RPMI8226 (cell line): ENCODE measurements around the gene C1orf52.

Source experiments
- DNase-seq: peaks from one replicate; pipeline ENCODE4 v3.0.0-alpha.2; 2015

C1orf52 gene

DNA sequence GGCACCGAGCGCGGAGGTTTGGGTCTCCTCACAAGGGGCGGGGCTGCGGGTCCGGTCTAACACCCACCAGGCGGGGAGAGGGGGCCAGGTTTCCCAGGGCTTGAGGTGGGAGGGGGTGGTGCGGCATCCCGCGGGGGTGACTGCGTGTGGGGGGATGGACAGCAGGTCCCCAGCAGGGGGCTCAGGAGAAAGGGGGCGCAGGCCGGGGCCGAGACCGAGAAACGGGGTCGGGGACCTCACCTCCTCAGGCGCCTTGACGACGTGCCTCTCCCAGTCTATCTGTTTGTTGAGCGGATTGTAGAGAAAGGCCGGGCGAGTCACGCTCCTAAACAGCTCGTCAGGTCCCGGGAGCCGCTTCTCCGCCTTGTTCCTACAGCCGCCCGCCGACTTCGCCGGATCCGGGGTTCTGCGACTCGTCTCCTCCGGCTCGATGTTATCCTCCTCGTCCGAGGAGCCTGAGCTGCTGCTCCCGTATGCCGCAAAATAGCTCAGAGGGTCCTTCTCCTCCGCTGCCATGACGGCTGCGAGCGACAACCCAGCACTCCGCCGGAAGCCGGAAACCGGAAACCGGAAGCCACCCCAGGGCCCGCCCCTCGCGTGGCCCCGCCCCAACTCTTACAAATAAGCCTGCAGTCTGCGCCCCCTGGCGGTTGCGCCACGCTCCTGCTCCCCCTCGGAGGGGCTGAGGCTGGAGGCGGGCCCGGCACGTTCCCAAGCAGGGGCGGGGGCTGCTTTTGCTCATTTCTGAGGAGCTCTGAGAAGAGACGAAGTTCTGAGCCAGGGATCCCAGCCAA is at the start of gene C1orf52:
C1orf52 (minus strand) TSS at position 545 of the 794 bp plus-strand sequence; CDS start at position 516, 29 bp downstream.
- DNase-seq = peak; percentile 91

DNA sequence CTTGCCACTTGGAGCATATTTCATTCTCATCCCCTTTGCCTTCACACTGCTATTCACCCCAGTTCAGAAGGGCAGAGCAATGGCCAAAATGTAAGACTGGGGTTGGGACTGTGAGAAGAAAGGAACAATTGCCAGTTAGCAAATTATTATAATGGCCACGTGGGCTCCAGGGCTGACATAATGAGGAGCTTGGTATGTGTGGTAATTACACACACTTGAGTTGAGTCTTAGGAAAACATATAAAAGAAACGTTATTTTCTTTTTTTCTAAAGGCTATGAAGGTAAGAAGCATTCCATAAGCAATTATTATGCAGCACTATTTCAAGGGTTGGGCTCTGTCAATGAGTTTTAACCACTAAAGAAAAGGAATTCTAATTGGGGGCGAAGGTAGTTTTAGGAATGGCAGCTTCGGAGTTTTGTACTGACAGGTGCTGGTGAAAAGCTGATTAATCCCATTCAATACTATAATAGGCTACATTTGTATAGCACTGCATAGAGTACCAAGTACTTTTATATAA is 49.4 kb upstream of the C1orf52 start:
- DNase-seq = no peak

DNA sequence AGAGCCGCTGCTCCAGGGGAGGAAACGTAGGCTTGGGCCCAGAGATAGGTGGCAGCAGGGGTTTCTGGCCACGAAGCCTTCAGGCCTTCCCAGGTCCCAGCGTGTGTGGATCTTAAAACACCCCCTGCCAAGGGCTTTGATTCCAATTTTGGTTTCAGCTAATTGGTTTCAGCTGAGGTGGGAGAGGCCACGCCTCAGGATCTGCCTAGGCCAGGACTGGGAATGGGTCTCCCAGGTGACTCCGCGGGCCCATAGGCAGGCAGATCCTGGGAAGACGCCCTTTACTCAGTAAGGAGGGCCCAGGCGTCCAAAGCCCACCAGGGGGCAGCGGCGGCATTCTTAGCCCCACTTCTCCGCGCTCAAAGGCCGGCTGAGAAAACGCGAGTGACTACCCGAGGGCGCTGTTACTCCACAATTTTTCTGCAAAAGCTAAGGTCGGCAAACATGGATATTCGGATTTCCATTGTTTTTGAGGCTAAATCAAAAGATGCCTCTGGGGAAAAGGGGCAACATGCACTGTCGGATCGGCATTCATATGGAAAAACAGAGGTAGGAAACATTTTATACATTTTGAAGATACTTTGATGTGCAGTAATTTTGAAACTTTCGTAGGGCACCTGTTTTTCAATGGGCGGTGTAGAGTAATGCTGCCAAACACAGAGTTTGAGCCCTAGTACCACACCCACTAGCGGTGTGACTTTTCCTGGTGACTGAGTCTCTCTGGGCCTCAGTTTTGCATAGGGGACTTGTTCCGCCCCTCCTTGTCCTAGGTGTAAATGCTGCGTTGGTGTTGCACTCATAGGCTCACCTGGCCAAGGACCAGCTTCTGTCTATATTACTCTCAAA is 48.7 kb upstream of the C1orf52 start:
- DNase-seq = peak; percentile 73

DNA sequence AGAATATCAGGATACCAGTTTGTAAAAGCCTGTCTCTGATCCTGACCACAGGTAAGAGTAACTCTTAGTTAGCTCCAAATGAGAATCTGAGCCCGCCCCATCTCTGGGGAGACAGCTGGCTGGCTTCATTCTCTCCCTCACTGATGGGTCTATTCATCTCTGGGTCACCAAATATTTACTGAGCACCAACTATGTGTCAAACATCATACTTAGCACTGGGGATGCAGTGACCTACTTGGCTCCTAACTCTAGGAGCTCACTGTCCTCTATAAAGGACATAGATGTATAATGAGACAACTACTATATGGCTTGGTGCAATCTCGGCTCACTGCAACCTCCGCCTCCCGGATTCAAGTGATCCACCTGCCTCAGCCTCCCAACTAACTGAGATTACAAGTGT is 46.8 kb upstream of the C1orf52 start:
- no peak for DNase-seq

DNA sequence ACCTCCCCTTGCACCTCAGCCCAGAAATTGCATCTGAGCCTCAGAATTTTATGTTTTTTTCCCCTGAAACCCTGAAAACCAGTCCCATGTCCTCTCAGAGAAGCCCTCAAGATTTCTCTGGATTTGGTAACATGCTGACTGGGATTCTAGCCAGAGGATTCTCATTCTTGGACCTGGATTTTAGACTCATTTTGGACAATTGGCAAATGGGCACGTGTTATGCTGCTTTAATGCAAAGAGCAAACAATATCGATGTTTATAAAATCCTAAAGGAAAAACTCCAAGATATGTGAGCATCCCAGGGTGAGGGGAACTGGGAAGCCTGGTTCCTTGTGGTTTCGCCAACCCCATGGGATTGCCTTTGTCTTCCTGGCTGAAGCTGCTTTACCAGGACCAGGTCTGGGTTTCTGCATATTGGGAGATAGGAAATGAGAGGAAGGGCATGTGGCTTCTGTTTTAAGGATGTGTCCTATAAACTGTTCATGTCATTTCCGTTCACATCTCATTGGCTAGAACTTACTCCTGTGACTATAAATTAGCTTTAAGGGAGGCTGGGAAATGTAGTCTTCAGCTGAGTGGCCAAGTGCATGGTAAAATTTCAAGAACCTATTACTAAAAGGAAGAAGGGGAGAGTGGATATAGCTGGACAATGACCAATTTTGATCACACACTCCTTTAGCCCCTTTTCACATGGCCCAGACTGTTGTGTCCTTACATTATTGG is 44.1 kb upstream of the C1orf52 start:
- no peak for DNase-seq

DNA sequence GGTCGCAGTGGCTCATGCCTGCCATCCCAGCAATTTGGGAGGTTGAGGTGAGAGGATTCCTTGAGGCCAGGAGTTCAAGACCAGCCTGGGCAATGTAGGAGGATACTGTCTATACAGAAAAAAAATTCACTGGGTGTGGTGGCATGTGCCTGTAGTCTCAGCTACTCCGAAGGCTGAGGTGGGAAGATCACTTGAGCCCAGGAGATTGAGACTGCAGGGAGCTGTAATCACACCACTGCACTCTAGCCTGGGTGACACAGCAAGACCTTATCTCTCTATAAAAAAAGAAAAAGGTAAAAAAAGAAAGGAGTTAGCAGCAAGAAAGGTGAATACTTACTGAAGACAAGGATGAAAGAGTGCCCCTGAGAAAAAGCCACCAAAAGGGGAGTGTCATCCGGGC is 40.7 kb upstream of the C1orf52 start:
- DNase-seq = no peak

DNA sequence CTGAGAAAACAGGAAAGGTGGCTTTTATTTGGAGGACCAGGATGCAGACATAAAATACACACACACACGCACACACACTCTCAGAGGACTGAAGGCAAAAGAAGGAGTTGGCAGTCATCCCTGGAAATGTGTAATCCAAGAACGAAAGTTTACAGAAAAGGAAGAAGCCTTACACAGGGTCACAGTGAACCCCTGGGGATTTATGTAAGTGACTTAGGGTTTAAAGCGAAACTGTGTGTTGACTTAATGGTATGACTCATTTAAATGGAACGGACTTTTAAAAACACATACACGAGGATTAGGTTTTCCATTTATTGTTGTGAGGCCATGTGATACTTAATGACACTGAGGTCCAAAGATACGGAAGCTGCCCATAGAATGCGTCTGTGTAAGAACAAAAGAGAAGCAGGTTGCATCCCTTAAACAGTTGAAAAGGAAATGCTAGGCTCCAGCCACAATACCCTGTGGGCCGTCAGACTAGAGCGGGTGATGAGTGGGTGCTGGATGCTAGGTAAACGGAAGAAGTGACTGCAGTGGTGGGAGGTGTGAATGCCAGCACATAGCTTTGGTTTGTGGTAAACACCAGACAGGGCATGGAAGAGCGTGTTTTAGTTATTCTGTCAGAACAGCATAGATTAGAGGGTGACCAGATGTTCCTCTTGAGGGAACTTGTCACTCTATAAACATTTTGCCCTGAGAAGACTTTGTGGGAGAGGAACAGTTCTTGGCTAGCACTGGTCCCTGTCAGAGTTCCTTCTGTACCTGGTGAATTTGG is 38.6 kb upstream of the C1orf52 start:
- DNase-seq = no peak

DNA sequence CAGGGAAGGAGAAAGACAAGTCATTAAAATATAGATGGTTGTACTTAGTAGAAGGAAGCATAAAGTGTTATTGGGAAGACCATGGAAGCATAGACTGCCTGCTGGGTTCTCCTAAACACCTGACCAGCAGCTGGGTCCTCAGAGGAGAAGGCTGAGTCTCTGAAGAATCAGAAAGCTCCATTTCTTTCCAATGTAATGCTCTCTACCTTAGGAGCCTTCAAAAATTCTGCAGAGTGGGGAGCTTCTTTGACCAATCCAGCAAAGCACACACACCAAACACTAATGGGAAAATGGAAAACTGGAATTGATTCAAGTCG is 38.0 kb upstream of the C1orf52 start:
- no peak for DNase-seq

DNA sequence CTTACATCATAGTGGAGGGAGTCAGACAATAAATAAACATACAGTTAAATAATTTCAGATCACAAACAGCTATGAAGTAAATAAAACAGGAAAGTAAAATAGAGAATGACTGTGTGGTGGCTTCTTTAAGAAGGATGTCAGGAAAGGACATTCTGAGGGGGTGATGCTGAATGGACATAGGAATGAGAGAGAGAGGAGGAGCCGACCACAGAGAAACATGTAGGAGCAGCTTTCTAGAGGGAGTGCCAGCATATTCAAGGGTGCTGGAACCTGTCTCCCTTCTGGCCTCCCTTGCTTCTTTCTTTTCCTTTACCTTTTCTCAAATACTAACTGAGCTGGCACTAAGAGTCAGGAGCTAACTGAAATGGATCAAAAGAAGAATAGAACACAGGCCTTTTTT is 37.5 kb upstream of the C1orf52 start:
- no peak for DNase-seq

DNA sequence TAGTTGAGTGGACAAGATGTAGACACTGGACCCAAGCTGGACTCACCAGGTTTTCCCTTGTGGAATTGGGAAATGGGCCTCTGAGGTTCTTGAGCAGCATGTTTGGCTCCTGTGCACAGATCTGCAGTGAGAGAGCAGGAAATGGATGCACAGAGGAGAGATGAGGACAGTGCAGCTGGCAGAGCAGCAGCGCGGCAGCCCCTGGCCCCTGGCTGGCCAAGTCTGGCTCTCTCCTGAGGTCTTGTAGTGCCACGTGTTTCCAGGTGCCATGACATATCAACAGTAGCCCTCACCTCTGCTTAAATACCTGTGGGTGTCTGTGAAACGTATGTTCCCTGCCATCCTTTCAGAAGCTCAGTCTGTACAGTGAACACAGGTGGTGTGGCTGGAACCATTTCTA is 36.2 kb upstream of the C1orf52 start:
- DNase-seq = no peak

DNA sequence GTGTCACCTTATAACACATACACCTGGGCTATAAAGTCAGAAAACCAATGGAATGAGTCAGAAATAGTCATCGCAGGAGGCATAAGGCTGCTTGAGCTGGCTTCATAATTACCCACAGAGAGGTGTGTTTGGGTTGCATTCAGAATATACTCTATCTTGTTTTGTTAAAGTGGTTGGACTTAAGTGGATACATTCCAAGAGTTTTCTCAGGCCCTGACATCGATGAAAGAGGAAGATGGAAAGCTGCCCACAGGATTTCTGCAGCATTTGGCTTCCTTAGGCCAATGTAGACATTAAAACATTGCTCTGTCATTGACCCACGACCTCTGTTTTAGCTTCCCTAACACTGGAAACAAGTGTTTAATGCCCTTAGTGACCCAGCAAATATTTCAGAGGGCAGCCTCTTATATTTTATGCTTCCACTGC is 35.6 kb upstream of the C1orf52 start:
- no peak for DNase-seq

DNA sequence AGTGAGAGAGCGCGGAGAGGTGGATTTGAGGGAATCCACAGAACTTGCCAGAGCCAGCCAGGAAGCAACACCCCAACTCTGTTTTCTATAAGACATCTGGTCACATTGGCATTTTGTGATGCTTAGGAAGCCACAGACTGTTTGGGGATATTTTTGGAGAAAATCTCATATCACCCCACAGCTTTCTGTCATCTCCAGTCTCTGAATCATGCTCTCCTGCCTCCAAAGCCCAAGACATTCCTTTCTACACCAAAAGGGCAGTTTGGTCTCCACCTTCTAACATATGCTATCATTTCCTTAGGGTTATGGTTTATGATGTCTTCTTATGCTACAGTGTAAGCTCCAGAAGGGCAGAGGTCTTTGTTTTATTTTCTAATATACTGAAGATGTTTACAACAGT is 31.4 kb upstream of the C1orf52 start:
- DNase-seq = no peak

DNA sequence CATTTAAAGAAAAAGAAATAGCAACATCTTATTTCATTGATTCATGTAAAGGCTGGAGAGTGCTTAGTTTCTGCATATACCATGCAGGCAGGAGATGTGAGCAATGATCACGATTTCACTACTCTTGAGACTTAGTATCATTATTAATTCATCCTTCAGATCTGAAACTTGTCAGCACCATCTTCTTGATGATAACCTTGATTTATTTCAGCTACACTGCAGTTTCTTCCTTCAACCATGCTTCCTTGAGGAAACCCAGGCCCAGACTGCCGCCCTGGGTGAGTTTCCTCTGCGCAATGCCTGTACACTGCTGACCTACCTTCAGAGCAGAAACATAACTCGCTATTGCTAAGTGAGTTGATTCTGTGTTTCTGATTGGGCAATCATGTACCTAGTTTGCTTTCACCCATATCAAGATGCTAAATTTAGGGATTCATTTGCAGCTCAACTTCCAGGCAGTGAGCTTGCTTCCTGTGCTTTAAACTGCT is 30.4 kb upstream of the C1orf52 start:
- no peak for DNase-seq

DNA sequence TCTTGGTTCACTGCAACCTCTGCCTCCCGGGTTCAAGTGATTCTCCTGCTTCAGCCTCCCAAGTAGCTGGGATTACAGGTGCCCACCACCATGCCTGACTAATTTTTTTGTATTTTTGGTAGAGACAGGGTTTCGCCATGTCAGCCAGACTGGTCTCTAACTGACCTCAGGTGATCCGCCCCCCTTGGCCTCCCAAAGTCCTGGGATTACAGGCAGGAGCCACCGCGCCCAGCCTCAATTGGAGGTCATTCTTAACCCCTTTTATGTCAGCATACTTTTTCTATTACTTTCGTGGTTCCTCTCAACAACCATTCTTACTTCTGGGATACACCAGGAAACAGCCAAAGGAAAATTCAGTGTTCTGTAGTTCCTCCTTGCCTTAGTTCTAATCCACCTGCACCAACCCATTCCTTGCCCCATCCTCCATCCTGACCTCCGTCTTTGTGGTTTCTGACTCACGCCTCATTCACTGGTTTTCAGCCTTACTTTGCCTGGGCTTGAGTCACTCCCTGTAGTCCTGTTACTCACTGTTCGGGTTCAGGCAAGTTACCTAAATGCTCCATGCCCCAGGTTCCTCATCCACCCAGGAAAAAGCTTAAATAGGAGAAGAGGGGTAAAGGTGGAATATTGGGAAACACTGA is 29.9 kb upstream of the C1orf52 start:
- DNase-seq = no peak

DNA sequence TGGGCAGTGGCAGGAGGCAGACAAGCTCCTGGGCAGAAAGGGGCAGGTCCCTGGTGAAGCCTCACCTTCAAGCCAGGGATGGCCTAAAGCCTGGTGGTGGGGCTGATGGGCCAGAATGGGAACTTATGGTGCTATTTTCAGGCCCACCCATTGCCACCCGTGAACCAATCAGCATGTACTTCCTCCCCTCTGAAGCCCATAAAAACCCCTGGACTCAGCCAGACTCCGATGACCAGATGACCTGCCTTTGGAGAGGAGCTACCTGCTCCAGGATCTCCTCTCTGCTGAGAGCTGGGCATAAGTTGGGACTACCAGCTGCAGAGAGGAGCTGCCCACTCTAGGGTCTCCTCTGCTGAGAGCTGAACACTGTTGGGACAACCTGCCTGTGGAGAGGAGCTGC is 24.7 kb upstream of the C1orf52 start:
- DNase-seq = no peak

DNA sequence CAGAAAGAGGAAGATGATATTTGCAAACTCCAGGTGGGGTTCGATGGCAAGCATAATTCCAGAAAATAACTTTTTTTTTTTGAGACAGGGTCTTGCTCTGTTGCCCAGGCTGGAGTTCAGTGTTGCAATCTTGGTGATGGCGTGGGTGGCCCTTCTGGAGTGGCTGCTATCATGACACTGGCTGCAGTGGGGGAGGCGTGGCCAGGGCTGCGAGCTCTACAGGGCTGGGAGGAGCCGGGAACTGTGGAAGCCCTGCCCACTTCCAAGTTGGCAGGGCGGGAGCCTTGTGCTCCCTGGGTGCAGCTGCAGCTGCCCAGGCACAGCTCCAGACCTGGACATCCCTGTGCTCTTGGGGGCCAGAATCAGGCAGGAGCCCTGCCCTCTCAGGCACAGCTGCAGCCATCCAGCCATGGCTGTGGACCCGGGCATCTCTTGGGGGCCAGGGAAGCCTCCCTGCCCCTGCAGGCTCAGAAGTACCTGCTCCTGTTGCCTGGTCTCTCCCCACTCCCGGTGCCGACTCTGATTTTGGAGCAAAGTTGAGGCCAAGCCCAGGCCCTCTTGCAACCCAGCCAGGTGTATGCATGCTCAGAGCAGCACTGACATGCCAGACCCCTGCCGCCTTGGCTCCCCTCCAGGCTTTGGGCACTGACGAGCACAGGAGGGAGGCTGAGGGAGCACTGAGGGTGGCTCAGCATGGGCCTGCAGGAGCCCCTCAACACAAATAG is 24.2 kb upstream of the C1orf52 start:
- peak; percentile 29 for DNase-seq

DNA sequence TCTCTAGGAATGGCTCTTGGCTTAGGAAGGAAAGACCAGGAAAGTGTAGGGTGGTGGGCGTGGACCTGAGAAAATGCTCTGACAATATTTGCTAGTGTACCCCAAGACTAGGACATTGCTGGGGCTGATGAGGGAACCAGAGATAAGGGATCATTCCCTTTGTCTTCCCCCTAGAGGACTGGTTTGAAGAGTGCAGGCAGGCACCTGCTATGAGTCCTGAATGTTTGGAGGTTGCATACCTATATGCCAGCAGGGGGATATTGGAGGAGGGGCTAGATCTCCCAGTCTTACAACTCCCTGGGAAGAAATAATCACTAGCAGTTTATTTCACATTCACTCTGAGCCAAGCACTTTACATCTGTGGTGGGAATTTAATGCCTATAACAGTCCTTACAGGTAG is 23.0 kb upstream of the C1orf52 start:
- no peak for DNase-seq

DNA sequence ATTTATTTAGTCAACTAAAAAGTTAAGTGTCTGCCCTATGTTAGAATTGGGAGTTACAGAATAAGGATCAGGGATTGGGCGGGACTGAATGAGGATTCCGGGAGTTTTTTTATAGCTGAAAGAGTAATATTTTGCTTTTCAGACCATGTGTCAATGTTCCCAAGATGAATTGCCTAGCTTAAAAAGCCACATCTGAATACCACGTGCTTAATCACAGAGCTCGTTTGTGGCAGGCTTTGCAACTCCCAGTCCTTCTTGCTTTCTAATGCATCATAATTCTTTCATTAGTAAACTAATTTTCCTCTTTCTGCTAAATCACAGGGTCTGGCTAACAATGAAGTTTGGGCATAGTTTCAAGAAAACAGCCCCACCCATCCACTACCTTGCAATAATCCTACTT is 21.2 kb upstream of the C1orf52 start:
- no peak for DNase-seq

DNA sequence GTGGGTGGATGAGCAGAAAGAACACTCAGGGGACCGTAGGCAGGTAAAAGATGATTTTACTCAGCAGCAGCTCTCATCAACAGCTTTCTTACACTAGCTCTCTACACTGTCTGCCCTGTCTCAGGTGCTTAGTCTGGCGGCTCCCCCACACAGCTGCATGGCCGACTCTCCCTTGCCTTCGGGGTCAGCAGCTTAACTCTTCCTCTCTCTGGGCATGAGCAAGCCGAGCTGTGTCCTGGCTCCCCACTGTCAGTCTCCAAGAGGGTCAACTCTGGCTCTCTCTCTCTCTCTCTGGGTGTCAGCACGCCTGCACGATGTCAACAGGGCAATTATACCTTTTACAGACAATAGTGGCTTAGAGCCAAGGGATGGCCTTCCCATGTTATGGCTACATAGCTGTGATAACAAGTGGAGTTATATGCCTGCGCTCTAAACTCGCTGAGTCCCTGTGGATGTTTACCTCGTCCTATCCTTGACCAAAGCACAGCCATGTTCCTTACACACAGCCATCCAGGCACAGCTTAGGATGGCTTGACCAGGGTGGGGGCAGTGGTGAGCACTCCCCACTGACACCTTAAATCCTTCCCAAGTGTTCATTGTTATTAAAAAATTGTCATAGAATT is 20.1 kb upstream of the C1orf52 start:
- no peak for DNase-seq

DNA sequence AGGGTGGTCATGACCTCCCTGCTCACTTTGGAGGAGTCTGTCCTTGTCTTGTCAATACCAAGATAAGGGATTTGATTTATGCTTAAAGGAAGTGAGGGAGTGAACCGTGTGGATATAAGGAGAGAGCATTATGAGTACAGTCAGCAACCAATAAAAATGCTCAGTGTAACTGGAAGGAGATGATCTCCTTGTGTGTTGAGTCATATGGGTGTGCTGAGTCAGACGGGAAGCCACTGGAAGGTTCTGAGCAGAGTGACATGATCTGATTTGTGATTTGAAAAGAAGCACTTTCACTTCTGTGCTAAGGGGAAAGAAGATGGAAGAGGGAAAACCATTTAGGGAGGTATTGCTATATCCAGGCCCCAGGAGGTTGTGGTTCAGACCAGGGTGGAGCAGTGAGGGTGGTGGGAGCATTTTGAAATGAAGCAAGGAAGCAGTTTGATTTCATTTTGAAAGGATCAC is 19.4 kb upstream of the C1orf52 start:
- DNase-seq = no peak

DNA sequence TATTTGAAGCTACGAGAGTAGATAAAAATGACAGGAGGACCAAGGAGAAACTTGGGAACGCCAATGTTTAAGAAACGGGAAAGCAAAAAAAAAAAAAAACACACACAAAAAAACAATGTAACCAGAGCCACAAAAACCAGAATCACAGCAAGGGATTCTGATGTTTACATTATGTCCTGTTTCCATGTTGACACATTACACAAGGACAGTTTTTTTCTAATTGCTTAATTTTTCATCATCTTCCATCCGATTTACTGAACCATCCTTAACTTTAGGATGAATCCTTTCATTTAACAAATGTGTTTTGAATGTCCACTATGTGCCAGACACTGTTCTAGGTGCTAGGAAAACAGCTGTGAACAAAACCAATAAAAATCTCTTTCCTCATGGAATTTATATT is 18.3 kb upstream of the C1orf52 start:
- DNase-seq = no peak
